Mononuclear cell (primary cell): ENCODE measurements around the gene RIMS1. TPM values are rescaled to one million over a fixed set of nuclear protein-coding genes. Genes with fewer than 3 reads are reported as not detected.
"Not testable (repeated sequence)": the region's sequence is repeated elsewhere in the genome, so short reads cannot be mapped to it uniquely, and the experiment has no call there.

Experiments used
- H3K27me3 ChIP-seq: 2 replicates; pipeline ENCODE4 v1.6.0; 2011; ENCODE audit warnings: low read length, control low read depth; ENCODE audit not compliant: insufficient read depth
- H3K4me1 ChIP-seq: 2 replicates; pipeline ENCODE4 v1.5.1; 2011; ENCODE audit warnings: mild to moderate bottlenecking, low read length, control low read depth; ENCODE audit not compliant: insufficient read depth
- H3K4me3 ChIP-seq: 2 replicates; pipeline ENCODE4 v1.5.1; 2011; ENCODE audit warnings: mild to moderate bottlenecking, low read length, moderate library complexity
- H3K9me3 ChIP-seq: 2 replicates; pipeline ENCODE4 v1.5.1; 2011; ENCODE audit warnings: low read depth, mild to moderate bottlenecking, control low read depth, low read length
- total RNA-seq: library from RNA; depleted of rRNA; stranded (reverse); fragments of >200 nt; gene quantifications from one replicate; pipeline ENCODE4 v1.2.3, GENCODE V29; 2012

Gene RIMS1
- total RNA-seq, 1 donor, result under 0.01 TPM

DNA sequence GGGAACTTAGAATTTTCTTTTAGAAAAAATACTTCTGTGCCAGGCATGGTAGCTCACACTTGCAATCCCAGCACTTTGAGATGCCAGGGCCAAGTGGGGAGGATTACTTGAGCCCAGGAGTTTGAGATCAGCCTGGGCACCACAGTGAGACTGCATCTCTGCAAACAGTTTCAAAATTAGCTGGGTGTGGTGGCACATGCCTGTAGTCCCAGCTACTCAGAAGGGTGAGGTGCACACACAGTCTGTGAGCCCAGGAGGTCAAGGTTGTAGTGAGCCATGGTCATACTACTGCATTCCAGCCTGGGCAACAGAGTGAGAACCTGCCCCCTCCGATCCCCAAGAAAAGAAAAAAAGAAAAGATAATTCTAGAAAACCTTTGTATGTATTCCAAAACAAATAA lies 389.5 kb downstream of the RIMS1 start:
- Histone ChIP-seq H3K4me1 (no peaks in the 10 kb centered on the region), H3K27me3 (no peaks in the 10 kb centered on the region), H3K9me3 (no peaks in the 10 kb centered on the region), H3K4me3 (no peak overlapping the region)

- H3K27me3 ChIP-seq, result no peaks in the 10 kb centered on the region
- H3K9me3 ChIP-seq, result no peaks in the 10 kb centered on the region
- no peak overlapping the region for H3K4me3 ChIP-seq
- H3K4me1 ChIP-seq, result no peaks in the 10 kb centered on the region
Observed at GRCh38 chr6:72282201-72282600, 395.9 kb downstream of the RIMS1 start.

DNA sequence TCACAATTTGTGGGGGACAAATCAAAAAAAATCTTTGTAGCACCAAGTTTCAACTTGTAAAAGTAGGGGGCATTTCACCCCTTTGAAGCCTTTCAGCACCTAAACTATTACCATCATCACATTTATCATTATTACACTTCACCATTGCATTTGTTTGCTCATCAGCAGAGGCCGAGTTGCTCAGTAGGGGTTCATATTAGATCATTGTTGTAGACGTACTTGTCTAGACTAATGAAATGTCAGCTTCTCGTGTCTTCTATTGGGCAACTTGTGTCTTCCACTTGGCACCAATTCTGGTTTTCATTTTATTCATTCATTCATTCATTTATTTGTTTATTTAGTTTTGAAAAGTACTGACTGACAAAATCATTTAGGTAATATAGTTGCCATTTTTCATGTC lies 397.2 kb downstream of the RIMS1 start:
- Histone ChIP-seq H3K9me3 (no peaks in the 10 kb centered on the region), H3K4me1 (no peaks in the 10 kb centered on the region), H3K4me3 (no peak overlapping the region), H3K27me3 (no peaks in the 10 kb centered on the region)

DNA sequence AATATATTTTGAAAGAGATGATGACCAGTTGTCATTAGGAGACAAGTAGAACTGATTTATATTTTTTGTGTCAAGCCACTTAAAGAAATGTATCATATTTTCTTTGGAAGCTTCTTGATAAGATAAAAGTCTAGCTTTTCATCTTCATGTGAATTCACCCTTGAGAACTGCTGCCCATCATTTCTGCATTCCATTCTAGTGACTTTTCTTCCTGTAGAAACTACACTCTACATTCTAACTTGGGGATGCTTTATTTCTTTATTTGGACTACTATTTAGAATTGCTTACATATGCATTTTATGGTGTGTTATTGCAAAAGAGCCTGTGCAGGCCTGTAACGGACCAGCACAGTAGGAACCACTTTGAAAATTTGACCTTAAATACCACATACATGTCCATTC lies 400.6 kb downstream of the RIMS1 start:
- H3K4me1 ChIP-seq, result no peaks in the 10 kb centered on the region
- H3K9me3 ChIP-seq, result no peaks in the 10 kb centered on the region
- no peaks in the 10 kb centered on the region for H3K27me3 ChIP-seq
- H3K4me3 ChIP-seq, result no peak overlapping the region

- H3K27me3 ChIP-seq, result no peaks in the 10 kb centered on the region
- no peaks in the 10 kb centered on the region for H3K9me3 ChIP-seq
- H3K4me1 ChIP-seq, result no peaks in the 10 kb centered on the region
- no peak overlapping the region for H3K4me3 ChIP-seq
Observed at GRCh38 chr6:72287801-72288200, 401.5 kb downstream of the RIMS1 start.

DNA sequence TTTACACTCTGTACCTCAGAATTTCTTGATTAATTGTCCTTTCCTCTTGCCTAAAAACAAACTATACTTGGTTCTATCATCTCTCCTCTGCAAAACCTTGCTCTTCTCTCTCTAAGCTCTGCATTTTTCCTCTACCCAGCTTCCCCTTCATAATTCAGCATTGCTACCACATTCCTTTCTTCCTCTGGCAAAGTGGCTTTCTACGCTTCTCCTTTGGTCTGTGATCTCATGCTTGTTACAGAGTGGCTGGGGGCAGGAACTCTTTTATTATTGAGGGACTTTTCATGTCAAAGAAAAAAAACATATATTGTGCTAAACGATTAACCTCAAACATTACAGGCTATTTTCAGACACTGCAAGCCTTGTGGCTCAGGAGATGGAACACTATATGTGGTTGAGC lies 402.2 kb downstream of the RIMS1 start:
- no peaks in the 10 kb centered on the region for H3K9me3 ChIP-seq
- H3K27me3 ChIP-seq, result no peaks in the 10 kb centered on the region
- no peak overlapping the region for H3K4me3 ChIP-seq
- no peaks in the 10 kb centered on the region for H3K4me1 ChIP-seq

DNA sequence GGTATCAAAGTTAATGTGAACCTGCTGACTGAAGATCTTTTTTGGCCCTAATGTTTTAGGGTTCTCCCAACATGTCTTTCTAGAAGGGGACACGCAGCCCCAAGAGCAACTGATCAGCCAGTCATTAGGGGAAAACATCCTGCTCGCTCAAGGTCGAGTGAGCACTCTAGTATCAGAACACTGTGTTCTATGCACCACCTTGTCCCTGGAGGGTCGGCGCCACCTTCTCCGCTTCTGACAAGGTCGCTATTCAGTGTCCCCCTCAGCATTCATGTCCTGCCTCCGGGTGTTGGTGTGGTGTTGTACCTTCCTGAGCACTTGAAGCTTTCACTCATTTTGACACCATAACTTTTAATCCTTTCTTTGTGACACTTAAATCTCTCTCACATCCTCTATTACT lies 404.3 kb downstream of the RIMS1 start:
- Histone ChIP-seq H3K4me3 (no peak overlapping the region), H3K4me1 (no peaks in the 10 kb centered on the region), H3K9me3 (no peaks in the 10 kb centered on the region), H3K27me3 (no peaks in the 10 kb centered on the region)

DNA sequence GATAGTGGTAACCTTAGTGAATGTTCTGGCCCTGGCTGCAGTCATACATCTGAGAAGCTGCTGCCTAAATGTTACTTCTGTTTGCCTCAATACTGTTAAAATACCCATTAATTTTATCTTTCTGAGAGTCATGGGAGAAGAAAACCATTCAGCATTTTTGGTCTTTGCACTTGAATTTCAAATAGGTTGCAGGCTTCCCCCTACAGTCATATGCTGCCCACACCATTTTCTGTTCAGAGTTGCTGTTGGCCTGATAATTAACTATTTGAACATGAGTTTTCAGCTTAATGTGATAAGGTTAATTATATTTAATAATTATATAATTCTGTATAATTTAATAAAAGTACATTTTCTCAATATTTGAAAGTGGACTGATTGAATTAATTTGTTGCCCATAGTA lies 410.0 kb downstream of the RIMS1 start:
- Histone ChIP-seq H3K9me3 (no peaks in the 10 kb centered on the region), H3K27me3 (no peaks in the 10 kb centered on the region), H3K4me3 (no peak overlapping the region), H3K4me1 (no peaks in the 10 kb centered on the region)

GRCh38 chr6:72305971-72306370 lies 419.6 kb downstream of the RIMS1 start:
- H3K9me3 ChIP-seq, result no peaks in the 10 kb centered on the region
- H3K27me3 ChIP-seq, result no peaks in the 10 kb centered on the region
- H3K4me3 ChIP-seq, result no peak overlapping the region
- no peaks in the 10 kb centered on the region for H3K4me1 ChIP-seq

DNA sequence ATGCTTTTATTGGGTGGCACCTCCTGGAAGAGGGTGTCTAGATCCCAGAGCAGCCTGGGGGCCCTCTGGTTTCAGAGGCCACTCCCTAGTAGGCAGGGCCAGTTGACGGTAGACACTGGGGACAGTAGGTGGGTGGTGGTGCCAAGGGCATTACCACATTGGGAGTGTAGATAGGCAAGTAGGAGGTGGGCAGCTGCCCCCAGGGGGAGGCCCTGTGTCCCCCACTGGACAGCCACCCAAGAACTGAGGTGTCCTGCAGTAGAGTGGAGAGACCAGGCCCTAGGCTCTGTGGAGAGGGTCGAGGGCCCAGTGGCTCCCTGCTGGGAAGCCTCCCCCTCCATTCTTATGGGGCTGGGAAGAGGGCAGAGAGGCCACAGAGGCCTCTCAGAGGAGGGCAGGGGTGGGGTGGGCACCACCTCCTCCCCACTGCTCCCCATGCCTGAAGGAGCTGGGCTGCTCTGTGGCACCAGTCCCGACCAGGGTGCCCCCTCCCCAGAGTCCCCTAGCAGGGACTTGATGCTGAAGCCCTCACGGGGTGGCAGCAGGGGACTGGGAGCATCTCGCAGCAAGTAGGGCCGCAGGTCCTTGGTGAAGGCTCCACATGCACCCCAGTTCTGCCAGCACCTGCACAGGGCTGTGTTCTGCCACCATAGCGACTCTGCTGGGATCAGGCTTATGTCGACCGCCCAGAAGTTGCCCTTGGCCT lies 430.5 kb downstream of the RIMS1 start:
- H3K4me3 ChIP-seq, result no peak overlapping the region
- no peaks in the 10 kb centered on the region for H3K27me3 ChIP-seq
- no peaks in the 10 kb centered on the region for H3K9me3 ChIP-seq
- H3K4me1 ChIP-seq, result no peaks in the 10 kb centered on the region

- Histone ChIP-seq H3K27me3 (no peaks in the 10 kb centered on the region), H3K9me3 (no peaks in the 10 kb centered on the region), H3K4me3 (no peak overlapping the region), H3K4me1 (no peaks in the 10 kb centered on the region)
Observed at GRCh38 chr6:72321788-72322187, 435.4 kb downstream of the RIMS1 start.

DNA sequence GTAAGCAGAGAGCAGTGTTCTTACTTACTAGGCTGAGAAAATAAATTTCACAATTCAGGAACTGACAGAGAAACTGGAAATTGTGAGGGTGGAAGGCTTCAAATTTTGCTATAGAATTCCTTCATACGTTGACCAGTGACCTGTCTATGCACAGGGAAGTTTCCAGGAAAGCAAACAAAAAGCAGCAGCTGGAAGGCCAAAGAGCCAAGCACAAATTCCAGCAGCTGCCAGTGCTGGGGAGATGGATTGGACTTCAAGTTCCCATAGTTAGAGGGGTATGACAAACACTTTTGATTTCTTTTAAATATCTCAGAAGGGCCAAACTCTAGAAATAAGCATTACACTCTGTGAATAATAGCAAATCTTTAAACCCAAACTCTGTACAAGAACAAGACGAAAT lies 436.4 kb downstream of the RIMS1 start:
- Histone ChIP-seq H3K4me1 (no peaks in the 10 kb centered on the region), H3K27me3 (no peaks in the 10 kb centered on the region), H3K9me3 (no peaks in the 10 kb centered on the region), H3K4me3 (no peak overlapping the region)

DNA sequence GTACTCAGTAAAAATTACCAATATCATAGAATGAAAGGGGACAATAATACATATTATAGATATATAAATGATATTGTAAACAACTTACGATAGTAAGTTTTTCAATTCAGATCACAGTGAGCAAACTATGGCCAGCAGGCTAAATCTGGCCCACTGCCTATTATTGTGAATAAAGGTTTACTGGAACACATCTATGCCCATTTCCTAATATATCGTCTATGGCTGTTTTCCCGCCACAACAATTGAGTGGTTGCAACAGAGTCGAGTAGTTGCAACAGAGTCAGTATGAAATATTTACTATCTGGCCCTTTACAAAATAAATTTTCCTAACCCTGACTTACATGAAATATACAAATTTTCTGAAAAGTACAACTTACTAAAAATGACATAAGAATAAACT lies 438.2 kb downstream of the RIMS1 start:
- no peaks in the 10 kb centered on the region for H3K27me3 ChIP-seq
- no peak overlapping the region for H3K4me3 ChIP-seq
- H3K4me1 ChIP-seq, result no peaks in the 10 kb centered on the region

DNA sequence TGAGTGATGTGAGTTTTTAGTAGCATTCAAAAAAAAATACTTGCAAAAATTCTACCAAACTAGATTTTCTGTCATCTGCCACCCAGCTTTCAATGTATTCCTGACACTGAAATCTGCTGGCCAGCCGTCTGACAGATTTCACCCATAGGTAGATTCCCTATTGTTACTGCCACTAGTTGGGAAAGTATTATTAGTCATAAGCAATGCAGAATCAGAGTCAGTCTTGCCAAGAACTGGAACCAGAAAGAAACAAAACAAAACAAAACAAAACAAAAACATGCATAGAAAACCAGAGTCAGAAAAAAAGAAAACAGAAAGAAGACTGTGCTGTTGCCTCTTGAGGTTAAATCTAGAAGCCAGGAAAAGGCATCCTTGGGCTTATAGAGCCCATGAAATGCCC lies 442.4 kb downstream of the RIMS1 start:
- Histone ChIP-seq H3K9me3 (no peaks in the 10 kb centered on the region), H3K27me3 (no peaks in the 10 kb centered on the region)

More for the DNA sequence above, 438.2 kb downstream of the RIMS1 start:
- H3K9me3 ChIP-seq, result no peaks in the 10 kb centered on the region

DNA sequence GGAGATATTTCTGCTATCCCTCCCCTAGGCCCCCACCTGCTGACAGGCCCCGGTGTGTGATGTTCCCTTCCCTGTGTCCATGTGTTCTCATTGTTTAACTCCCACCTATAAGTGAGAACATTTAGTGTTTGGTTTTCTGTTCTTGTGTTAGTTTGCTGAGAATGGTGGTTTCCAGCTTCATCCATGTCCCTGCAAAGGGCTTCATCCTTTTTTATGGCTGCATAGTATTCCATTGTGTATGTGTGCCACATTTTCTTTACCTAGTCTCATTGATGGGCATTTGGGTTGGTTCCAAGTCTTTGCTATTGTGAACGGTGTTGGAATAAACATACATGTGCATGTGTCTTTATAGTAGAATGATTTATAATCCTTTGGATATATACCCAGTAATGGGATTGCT lies 448.9 kb downstream of the RIMS1 start:
- H3K9me3 ChIP-seq, H3K4me1 ChIP-seq, H3K4me3 ChIP-seq, H3K27me3 ChIP-seq: not testable (repeated sequence)

More for the DNA sequence above, 442.4 kb downstream of the RIMS1 start:
- H3K4me3 ChIP-seq, result no peak overlapping the region
- H3K4me1 ChIP-seq, result no peaks in the 10 kb centered on the region

- H3K9me3 ChIP-seq, result no peaks in the 10 kb centered on the region
- no peak overlapping the region for H3K4me3 ChIP-seq
Observed at GRCh38 chr6:72348926-72349325, 462.6 kb downstream of the RIMS1 start.

More at GRCh38 chr6:72348926-72349325, 462.6 kb downstream of the RIMS1 start:
- Histone ChIP-seq H3K27me3 (no peaks in the 10 kb centered on the region), H3K4me1 (no peaks in the 10 kb centered on the region)
